Measurements from ENCODE around the gene TEX2. TPM values are rescaled to one million over a fixed set of nuclear protein-coding genes. Genes with fewer than 3 reads are reported as not detected.

Gene TEX2
- total RNA-seq, 3 donors from 2014 or later = 27.5 to 38.5 (median 30.2) TPM

DNA sequence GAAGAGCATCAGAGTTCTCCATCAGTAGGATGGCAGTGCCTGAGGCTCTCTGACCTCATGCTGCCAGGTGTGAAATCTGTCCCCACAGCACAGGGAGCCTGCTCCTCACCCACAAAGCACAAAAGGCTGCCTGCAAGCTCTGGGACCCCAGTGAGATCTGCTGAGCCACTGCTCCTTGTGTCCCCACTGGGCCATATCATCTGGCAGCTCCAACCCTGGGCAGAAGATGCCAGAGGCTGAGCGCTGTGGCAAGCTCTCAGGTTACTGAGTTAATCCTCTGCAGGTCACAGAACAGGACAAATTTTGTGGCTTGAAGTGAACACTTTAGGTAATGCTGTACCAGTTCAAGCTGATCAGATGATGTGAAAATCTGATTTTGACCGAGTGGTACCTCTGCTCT lies 106.4 kb downstream of the TEX2 start:
- Histone ChIP-seq H3K4me1 (ENCODE audit: low read depth) (peaks cover 5% of the 10 kb centered on the region), H3K36me3 (ENCODE audit: low read depth) (no peaks in the 10 kb centered on the region), H3K4me3 (no peak overlapping the region), H3K9me3 (no peaks in the 10 kb centered on the region)
- ATAC-seq (no peak), DNase-seq (no peak)
- intact Hi-C loops (cut with DNase I, micrococcal nuclease) = no loop called here
- no peak for TF ChIP-seq CTCF (IDR thresholded peaks at IDR 0.05)

DNA sequence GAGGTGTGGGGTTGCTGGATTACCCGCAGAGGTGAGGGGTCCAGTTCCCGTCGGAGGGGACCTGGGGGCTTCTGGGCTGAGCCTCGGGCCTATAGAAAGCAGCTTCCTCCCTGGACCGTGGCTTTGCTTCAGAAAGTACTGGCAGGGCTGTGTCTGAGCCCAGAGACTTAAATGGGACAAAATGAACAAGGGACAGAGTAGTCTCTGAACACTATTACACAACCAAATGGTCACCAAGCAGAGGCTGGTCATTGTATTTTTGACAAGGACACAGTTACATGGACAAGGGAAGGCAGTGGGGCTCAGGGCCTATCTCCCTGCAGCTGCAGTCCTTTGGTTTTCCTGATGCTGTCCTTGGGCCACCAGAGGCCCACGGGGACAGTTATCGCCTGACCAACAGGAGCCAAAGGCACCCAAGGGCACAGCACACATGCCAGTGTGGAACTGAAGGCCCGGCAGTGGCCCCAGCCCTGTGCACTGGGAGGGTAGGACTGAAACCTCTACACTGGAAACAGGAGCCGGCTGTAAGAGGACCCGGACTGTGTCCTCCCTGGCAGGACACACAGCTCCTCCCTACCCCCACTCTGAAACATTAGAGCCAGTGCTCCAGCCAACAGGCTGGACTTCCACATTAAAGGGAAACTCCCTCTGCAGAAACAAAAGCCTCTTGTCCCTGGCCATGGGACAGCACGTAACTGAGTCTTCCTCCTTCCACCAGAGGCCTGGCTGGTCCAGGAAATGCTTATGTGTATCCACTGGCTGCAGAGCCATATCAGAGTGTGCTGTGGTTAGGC lies 107.1 kb downstream of the TEX2 start:
- Histone ChIP-seq H3K36me3 (ENCODE audit: low read depth) (no peaks in the 10 kb centered on the region), H3K4me1 (ENCODE audit: low read depth) (peaks cover 5% of the 10 kb centered on the region), H3K4me3 (no peak overlapping the region), H3K9me3 (no peaks in the 10 kb centered on the region)
- intact Hi-C loops (cut with DNase I, micrococcal nuclease) = no loop called here
- TF ChIP-seq CTCF (IDR thresholded peaks at IDR 0.05) = no peak
- DNase-seq (peak in 1 of 3 donors; percentile 32), ATAC-seq (peak; percentile 86)

DNA sequence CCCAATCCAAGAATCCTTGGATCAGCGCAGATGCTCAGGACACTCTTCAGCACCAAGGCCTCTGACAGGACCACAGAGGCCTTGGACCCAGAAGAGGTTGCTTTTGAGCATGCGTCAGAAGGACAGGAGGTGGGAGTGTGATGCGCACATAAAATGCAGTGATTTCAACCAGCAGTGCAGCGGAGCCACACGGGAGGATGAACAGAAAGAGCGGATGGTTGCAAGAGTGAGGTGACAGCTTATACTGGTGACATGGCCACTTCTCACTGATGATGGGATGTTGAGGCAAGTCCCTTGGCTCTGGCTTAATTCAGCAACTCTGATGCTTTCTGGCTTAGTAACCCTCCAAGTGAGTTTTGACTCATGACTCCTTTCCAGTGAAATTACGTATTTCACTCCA lies 107.9 kb downstream of the TEX2 start:
- H3K4me1 ChIP-seq (ENCODE audit: low read depth) = peaks cover 5% of the 10 kb centered on the region
- H3K36me3 ChIP-seq (ENCODE audit: low read depth) = no peaks in the 10 kb centered on the region
- no peak overlapping the region for H3K4me3 ChIP-seq
- ATAC-seq (no peak), DNase-seq (no peak)
- no peaks in the 10 kb centered on the region for H3K9me3 ChIP-seq
- intact Hi-C loops (cut with DNase I, micrococcal nuclease) = no loop called here
- TF ChIP-seq CTCF (IDR thresholded peaks at IDR 0.05) = no peak

DNA sequence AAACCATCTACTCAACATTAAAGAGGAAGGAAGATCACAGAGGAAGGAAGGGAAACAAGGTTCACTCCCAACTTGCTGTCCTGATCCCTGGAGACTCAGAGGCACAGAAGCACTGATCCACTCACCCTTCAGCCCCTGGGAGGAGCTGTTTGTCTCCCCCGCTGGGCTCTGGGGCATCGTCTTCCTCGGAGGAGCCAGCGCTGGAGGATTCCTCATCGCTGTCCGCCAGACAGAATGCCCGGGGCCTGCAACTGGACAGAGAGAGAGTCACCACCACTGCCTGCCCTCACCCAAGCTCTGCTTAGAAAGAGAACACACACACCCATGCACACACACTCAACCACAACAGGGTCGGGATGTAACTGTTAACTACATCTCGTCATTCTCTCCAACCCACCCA lies 108.3 kb downstream of the TEX2 start:
- ATAC-seq (no peak), DNase-seq (no peak)
- intact Hi-C loops (cut with DNase I, micrococcal nuclease) = no loop called here
- TF ChIP-seq CTCF (IDR thresholded peaks at IDR 0.05) = no peak
- Histone ChIP-seq H3K4me1 (ENCODE audit: low read depth) (peaks cover 5% of the 10 kb centered on the region), H3K36me3 (ENCODE audit: low read depth) (no peaks in the 10 kb centered on the region), H3K4me3 (no peak overlapping the region), H3K9me3 (no peaks in the 10 kb centered on the region)

GRCh38 chr17:64154313-64154695 lies 108.8 kb downstream of the TEX2 start:
- no peak for TF ChIP-seq CTCF (IDR thresholded peaks at IDR 0.05)
- Histone ChIP-seq H3K4me3 (no peak overlapping the region), H3K36me3 (ENCODE audit: low read depth) (no peaks in the 10 kb centered on the region), H3K4me1 (ENCODE audit: low read depth) (peaks cover 5% of the 10 kb centered on the region), H3K9me3 (no peaks in the 10 kb centered on the region)
- intact Hi-C loops (cut with DNase I, micrococcal nuclease) = no loop called here
- DNase-seq (no peak), ATAC-seq (no peak)
